Epithelial cell of proximal tubule (primary cell): ENCODE results near the gene MN1. TPM values are rescaled to one million over a fixed set of nuclear protein-coding genes. Genes with fewer than 3 reads are reported as not detected.
A peak's percentile ranks its signal among the peaks of the same experiment; 100 is the strongest.

ENCODE experiments used
- DNase-seq: peaks from one replicate; pipeline ENCODE4 v3.0.0-alpha.2; 2011; ENCODE audit warnings: low read depth
- H3K4me3 ChIP-seq: 2 replicates; pipeline ENCODE4 v1.5.1; 2011; ENCODE audit warnings: low read depth, mild to moderate bottlenecking, low read length
- CTCF ChIP-seq: conservative IDR thresholded peaks from 2 replicates; pipeline ENCODE4 v1.5.1; 2012; ENCODE audit warnings: low read depth, mild to moderate bottlenecking, low read length
- total RNA-seq: library from RNA; depleted of rRNA; stranded (reverse); fragments of >200 nt; gene quantifications from 2 replicates; pipeline ENCODE4 v1.2.3, GENCODE V29; 2015

Gene MN1
- total RNA-seq, 1 donor from 2014 or later: 0.06 TPM

- no peak overlapping the region for H3K4me3 ChIP-seq
- TF ChIP-seq CTCF: no peak
- DNase-seq: no peak
Measured at GRCh38 chr22:27750584-27751265, 50.8 kb downstream of the MN1 start.

GRCh38 chr22:27749597-27750225, 51.8 kb downstream of the MN1 start:
- no peak for TF ChIP-seq CTCF
- no peak for DNase-seq
- H3K4me3 ChIP-seq: no peak overlapping the region

- H3K4me3 ChIP-seq: no peak overlapping the region
- TF ChIP-seq CTCF: no peak
- no peak for DNase-seq
Measured at GRCh38 chr22:27748751-27749191, 52.8 kb downstream of the MN1 start.

GRCh38 chr22:27748349-27748748, 53.2 kb downstream of the MN1 start:
- no peak for DNase-seq
- TF ChIP-seq CTCF: no peak
- H3K4me3 ChIP-seq: no peak overlapping the region

- no peak for DNase-seq
- no peak overlapping the region for H3K4me3 ChIP-seq
- TF ChIP-seq CTCF: peak; percentile 30
Measured at GRCh38 chr22:27747396-27748221, 53.9 kb downstream of the MN1 start.

- no peak for TF ChIP-seq CTCF
- DNase-seq: no peak
- H3K4me3 ChIP-seq: no peak overlapping the region
Measured at GRCh38 chr22:27746918-27747317, 54.6 kb downstream of the MN1 start.
